ENCODE results near the gene ABCG5.
A peak's percentile ranks its signal among the peaks of the same experiment; 100 is the strongest.

ABCG5 gene

DNA sequence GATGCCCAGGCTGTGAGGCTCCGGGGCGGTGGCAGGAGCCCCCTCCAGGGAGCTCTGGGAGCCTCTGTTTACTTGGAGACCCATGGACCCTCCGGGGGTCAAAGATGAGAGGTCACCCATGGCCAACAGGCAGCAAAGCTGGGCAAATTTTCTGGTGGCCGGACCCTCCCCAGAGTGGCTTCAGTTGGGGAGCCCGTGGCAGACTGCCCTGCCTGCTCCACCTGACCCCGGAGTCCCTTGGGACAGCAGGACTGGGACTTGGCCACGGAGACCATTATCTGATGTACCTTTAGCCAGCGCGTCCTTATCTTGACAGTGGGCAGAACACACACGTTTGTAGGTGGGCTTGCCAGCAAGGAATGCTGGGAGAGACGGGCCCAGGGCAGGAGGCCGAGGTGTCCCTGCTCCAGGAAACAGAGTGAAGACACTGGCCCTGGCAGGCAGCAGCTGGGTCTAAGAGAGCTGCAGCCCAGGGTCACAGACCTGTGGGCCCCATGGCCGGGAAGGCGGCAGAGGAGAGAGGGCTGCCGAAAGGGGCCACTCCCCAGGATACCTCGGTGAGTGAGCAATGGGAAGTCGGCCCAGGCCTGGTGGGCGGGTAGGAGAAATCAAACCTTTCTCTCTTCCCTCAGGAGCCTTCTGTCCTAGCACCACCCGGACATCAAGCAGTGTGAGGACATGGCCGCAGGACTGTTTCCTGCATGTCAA is at the start of gene ABCG5, which contains the start of gene ABCG8:
TSS of gene ABCG5 (minus strand) at position 280 of the 708 bp plus-strand sequence. CDS start at position 120, 160 bp downstream.
TSS of gene ABCG8 (plus strand) at position 412 of the 708 bp plus-strand sequence. CDS start at position 495, 83 bp downstream.
- no peak for DNase-seq (ENCODE audit: low spot score)

DNA sequence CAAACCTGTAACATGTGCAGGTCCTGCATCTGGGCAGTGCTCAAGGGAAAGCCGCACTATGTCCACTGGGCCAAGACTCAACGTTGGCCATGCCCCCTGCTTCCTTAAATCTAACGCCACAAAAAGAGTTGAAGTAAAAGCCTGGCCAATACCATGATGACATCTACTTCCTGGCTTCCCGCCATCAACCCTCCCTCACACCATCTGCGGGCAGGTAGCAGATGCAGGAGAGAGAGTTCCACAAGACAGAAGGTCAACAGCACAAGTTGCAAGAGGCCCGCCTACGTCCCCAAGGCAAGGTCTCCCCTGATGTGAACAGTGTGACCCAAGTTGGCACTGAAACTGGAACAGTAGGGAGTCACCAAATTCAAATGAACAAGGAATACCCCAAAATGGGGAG is 48.5 kb upstream of the ABCG5 start:
- no peak for DNase-seq (ENCODE audit: low spot score)

DNA sequence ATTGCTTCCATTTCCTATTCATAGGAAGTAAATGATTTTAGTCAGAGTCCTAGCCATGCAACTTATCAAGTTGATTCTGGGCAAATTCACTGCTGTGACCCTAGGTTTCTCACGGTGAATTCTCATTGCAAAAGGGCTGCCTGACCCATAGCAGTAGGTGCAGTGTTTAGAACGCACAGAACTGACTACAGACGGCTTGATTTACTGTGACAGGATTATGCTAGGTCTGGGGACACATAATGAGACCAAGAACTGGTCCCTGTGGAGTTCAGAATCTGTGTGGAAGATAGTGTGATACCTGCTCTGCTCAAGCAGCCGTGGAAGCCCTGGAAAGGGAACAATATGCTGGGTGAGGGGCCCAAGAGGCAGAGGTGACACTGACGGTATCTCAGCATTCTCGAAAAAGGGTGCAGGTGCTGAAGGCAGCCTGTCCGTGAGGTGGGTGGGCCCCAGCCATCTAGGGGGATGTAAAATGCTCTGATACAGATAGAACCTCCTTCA is 46.5 kb upstream of the ABCG5 start:
- no peak for DNase-seq (ENCODE audit: low spot score)

DNA sequence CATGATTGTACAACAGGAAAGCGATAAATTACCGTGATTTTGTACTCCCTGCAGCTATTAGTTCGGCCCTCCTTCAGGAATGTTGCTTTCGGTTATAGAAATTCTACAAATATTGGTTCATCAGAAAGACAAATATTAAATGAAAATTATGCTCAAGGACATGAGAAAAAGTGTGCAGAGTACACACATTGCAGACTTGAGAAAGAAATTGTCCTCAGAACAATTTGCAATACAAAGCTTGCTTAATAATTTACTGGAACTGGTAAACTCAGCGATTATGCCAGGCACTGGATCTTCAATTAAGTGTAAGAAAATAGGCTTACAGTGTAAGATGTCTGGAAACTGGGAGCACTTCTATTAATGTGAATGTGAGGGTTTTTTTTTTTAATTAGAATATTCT is 46.0 kb upstream of the ABCG5 start:
- no peak for DNase-seq (ENCODE audit: low spot score)

DNA sequence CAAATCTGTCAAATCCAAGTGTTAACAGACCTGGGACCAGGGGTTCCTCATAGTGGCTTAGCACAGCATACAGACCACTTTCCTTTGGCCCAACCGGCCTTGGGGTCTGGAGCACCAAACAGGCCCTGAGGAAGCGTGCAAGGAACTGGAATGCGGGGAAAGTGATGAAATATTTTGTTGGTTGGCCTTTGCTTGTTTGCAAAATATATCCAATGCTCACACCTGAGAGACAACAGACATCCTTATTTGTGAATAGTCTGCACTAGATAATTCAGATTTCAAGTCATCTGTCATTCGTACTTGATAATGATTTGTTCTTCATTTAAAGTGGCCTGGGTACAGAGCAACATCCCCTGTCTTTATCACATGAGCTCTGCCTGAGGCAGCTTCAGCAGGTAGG is 43.7 kb upstream of the ABCG5 start:
- DNase-seq (ENCODE audit: low spot score): no peak

DNA sequence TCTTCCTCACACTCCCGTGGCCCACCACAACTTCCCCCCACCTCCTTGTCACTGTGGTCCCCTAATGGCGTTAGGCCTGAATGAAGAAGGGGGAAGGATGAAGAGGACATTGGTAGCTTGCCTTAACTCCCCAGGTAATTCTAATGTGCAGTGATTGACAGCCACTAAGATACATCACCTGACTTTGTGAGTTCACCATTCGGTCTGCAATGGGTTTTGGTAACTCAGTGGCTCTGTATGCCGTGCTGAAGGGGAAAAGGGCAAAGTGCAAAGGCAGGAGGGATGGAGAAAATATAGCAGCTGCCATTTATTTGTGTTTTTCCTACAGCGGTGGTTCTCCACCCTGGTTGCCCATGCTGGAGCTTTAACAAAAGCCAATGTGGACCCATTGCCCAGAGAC is 42.3 kb upstream of the ABCG5 start:
- DNase-seq (ENCODE audit: low spot score): no peak

DNA sequence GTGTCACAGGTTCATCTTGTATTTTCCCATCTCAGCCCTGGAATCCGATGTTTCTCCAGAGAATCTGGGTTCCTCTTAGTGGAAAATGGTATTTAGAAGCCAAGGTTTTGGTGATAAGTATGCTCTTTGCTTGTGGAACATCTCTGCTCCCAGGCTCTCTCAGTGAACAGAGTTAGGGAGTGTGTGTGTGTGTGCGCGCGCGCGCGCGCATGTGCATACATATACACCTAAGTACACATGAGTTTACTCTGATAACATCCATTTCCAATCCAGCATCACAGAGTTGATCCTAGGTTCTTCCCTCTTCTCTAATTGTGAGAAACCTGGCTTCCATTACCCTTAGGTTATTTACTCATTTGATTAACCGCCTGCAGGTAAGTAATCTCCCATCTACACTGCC is 41.8 kb upstream of the ABCG5 start:
- DNase-seq (ENCODE audit: low spot score): no peak

DNA sequence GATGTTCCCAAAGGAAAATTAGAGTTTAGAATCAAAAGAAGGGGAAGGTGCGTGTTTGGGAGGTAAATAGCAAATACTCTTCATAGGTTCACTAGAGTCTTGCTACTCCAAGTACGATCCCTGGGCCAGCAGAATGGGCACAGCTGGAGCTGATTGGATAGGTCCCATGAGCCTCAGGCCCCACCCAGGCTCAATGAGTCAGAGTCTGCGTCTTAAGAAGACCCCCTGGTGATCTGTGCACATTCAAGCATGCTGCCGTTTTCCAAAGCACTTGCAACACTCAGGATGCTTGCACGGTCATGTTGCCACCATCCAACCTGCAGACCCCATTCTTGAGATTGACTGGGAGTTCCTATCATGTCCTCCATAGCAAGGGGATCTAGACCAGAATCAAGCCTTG is 40.6 kb upstream of the ABCG5 start:
- DNase-seq (ENCODE audit: low spot score): no peak

DNA sequence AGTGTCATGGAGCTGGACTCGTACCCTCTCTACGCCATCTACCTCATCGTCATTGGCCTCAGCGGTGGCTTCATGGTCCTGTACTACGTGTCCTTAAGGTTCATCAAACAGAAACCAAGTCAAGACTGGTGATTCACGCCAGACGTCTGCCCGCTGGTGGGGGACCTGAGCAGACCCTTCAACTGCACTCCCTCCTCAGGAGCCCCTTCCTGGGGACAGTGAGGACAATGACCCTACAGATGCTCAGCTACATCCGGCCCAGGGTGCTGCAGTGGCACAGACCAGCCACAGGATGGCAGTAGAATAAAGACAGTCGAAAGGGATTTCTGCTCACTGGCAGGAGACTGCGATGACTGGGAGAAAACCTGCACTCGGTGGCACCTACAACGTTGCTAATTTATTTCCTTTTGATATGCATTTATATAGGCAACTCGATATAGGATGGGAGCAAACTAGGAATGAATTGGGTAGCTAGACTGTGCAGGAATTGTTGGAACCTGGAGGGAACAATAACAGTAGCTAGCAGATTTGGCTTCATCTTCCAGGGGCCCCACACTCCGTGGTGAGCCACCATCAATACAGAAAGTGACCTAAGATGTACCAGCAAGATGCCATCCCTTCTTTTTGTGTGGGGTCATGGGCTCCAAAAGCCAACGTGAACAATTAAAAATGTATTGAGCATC is 39.3 kb upstream of the ABCG5 start:
- DNase-seq (ENCODE audit: low spot score): peak; percentile 79

DNA sequence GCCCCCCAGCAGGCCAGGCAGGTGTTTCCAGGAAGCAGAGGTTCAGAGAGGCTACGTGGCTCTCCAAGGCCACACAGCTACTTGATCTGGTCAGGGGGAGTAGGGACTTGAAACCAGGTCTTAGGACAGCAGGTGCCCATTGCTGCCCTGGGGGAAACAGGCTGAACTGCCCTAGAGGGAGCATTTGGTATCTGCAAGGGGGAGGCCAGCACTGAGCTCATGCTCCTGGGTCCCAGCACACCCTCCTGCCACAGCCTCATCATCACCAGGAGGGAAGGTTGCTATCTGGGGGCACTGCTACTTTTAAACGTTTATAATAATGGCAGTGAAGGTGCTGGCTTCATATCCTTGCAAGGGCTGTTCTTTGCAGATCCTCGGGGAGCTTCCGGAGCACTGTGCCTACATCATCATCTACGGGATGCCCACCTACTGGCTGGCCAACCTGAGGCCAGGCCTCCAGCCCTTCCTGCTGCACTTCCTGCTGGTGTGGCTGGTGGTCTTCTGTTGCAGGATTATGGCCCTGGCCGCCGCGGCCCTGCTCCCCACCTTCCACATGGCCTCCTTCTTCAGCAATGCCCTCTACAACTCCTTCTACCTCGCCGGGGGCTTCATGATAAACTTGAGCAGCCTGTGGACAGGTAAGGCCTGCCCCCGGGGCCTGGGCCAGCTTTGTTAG is 36.3 kb upstream of the ABCG5 start:
- DNase-seq (ENCODE audit: low spot score): no peak

DNA sequence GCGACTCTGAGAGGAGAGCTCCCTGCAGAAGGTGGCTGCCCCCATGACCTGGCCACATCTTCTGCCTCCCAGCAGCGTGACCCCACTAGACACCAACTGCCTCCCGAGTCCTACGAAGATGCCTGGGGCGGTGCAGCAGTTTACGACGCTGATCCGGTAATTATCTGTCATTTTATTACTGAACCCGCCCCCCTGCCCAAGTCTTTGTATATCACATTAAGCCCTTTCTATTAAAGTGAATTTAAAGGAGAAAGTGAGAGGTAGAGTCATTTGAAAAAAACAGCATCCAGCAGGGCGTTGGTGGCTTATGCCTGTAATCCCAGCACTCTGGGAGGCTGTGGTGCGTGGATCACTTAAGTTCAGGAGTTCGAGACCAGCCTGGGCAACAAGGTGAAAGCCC is 33.5 kb upstream of the ABCG5 start:
- no peak for DNase-seq (ENCODE audit: low spot score)

DNA sequence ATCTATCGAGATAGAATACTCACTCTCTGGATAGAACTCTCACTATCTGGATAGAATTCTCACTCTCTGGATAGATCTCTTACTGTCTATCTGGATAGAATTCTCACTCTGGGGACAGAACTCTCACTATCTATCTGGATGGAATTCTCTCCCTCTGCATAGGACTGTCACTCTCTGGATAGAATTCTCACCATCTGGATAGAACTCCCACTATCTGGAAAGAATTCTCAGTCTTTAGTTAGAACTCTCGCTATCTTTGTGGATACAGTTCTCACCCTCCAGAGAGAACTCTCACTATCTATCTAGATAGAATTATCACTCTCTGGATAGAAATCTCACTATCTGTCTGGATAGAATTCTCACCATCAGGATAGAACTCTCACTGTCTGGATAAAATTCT is 16.7 kb upstream of the ABCG5 start:
- no peak for DNase-seq (ENCODE audit: low spot score)

DNA sequence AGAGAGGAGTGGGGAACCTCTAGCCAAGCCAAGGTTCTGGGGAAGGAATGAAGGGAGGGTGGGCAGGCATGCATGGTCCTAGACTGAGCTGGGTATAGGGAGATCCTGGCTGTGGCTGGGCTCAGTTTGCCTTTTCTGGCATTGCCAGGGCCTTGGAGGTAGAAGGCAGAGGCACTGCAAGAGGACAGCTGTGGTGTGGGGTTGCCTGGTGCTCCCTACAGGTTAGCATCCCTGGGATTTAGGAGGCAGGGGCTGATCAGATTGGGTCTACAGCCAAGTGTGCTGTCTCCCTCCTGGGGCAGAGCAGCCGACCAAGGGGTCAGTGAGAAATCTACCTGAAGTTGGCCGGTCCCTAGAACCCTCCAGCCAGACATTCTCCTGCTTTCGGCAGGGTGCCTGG is 16.0 kb upstream of the ABCG5 start:
- no peak for DNase-seq (ENCODE audit: low spot score)

DNA sequence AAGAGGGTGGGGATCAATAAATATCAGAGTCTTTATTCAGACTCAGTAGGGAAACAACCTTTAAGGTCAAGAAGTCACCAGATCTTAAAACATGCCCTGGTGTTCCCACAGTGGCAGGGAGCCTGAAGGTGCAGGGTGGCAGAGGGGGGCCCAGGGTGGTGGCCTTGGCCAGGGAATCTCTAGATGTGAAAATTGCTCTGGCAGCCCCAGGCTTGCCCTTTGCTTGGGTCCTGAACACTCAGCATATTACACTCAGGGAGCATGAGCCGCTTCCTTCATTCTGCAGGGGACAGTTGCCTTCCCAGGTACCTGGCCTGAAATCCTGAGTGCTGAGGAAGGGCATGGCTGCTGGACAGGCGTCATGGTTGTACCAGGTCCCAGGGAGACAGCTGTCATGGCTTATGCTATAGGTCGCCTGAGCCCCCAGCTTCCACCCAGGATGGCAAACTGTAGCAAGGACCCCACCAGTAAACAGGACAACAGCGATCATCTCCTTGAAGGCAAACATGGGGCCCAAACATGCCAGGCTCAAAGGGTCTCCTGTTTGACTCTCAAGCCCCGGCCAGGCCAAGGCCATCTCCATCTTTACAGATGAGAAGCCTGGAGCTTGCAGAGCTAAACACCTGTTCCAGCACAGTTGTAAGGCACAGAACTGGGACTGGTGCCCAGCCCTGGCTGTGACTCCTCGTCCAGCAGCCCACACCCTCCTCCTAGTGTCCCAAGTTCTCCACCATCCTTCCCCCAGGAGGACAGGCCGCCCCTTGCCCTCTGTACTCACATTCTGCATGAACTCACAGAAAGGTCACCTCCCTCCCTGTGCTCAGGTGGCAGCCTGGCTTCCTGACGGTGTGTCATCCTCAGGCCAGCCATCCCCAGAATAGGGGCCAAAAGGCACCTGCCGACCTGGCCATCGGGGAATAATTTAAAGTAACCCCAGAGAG is 14.8 kb upstream of the ABCG5 start:
- DNase-seq (ENCODE audit: low spot score): peak; percentile 1

DNA sequence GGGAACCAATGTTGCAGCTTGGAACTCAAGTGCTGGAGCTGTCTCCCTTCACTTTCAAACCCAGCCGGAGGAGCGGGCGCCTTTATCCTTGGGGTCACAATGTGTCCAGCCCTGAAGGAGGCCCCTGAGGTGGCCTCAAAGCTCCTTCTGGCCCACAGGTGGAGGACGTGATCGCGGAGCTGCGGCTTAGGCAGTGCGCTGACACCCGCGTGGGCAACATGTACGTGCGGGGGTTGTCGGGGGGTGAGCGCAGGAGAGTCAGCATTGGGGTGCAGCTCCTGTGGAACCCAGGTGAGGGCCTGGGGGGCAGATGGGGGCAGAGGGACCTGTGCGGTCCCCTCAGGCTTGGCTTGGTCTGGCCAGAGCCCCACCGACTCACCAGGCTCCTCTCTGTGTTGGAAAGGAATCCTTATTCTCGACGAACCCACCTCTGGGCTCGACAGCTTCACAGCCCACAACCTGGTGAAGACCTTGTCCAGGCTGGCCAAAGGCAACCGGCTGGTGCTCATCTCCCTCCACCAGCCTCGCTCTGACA is 13.6 kb upstream of the ABCG5 start:
- DNase-seq (ENCODE audit: low spot score): no peak

DNA sequence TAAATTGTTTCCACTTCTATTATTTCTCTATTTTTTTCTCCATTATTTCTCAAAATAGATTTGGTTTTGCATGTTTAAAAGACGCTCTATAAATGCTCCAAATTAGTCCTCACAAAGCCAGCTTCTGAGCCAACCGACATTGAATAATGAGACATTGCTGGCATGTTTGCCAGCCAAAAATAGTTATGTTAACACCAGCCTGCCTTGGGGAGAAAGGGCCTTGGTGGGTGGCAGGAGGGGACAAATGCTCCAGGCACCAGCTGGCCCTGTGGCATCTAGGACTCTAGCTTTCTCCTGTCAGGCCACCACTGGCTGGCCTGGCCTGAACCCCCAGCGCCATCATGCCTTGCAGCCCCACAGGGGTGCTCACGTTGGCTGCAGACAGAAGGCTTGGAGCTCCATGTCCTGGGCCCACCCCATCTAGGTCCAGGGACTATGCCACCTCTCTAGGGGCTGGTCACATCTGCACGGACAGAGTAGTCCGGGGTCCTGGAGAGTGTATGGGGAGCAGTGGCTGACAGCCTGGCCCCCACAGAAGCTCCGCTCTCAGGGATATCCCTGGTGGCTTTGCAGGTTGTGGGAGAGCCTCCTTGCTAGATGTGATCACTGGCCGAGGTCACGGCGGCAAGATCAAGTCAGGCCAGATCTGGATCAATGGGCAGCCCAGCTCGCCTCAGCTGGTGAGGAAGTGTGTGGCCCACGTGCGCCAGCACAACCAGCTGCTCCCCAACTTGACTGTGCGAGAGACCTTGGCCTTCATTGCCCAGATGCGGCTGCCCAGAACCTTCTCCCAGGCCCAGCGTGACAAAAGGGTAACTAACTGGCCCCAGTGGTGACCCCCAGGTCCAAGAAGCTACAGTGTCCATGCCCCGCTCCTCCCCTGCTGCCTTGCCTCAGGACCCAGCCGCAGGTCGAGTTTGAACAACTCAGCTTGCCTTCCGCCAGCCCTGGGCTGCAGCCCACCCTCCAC is 12.7 kb upstream of the ABCG5 start:
- DNase-seq (ENCODE audit: low spot score): peak; percentile 0

DNA sequence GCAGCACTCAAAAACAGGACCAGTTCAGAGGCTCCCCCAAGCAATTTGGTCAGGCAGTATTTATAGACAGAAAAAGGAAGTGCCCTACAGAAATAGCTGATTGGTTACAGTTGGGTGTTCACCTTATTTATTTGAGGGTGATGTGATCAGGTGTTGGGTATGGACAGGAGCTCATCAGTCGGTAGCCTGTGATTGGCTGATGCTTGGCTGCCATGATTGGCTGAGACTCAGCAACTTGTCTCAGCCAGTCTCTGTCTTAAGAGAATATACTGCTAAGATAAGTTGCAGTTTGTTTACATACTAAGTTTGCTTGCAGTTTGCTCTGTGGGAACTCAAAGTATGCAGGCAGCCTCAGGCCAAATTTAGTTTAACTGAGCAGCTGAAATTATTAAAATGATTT is 9.6 kb upstream of the ABCG5 start:
- DNase-seq (ENCODE audit: low spot score): peak; percentile 9

DNA sequence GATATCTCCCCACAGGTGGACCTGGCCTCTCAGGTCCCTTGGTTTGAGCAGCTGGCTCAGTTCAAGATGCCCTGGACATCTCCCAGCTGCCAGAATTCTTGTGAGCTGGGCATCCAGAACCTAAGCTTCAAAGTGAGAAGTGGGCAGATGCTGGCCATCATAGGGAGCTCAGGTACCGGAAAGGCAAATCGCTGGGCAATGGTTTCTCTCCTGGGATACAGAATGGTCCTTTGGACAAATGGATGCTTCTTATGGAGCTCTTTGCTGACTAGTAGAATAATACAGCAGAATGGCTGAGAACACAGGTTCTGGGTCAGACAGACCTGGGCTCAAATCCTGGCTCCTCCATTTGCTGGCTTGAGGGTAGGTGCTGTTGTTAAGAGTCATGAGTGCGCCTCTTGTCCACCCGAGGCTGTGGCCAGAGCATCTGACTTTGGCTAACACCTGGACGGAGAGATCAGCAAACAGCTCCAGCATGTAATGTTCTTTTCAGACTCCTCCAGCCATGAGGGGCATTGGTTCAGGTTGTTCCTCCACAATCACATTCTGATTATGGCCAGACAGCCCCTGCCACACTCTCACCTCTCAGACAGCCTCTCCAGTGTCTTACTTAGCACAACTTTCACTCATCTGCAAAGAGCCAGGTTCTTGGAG is 7.6 kb upstream of the ABCG5 start:
- DNase-seq (ENCODE audit: low spot score): peak; percentile 0

DNA sequence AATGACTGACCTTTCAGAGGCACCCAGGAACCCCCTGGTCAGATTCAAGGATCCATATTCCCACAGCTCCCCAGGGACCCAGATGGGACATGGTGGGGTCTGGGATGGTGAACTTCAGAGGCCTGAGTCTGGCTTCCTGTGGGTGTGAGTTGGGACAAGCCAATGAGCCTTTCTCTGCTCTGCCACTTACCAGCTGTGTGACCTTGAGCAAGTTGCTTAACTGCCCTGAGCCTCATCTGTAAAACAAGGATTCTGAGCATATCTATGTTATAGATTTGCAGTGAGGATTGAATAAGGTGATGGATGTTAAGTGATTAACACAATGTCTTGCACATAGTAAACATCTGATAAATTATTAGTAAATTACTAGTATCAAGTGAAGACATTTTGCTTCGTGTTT is 6.5 kb upstream of the ABCG5 start:
- no peak for DNase-seq (ENCODE audit: low spot score)

DNA sequence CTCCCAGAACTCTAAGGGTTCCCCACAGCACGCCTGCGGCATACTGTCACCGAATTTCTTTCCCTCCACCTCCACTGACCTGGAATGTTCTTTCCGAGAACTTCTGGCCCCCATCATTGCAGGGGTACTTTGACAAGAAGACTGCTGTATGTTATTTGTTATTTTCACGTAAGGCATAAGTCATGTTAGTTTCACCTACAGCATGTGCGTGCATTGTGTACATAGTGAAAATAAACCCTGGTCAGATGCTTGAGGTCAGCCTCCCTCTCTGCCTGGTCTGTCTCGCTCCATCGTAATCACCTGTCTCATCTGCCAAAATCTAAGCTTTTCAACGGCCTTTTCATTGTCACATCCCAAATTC is 4.2 kb upstream of the ABCG5 start:
- no peak for DNase-seq (ENCODE audit: low spot score)

Measured in hepatic stellate cell (primary cell).